ENCODE data around the gene PADI2.

DNA sequence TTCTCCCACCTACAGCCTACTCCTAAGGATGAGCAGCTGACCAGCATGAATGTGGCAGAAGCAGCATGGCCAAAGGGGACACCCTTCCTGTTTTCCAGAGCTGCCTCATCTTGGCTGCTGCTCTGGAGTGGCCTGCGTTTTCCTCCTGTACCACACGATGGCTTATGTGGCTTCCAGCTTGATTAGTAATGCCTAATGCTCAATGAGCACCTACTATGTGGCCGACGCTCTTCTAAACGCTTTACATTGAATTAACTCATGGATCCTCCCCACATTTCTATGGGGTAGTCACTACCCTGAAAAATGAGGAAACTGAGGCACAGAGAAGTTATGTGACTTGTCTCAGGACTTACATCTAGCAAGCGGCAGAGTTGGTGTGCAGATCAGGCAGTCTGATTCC, 47.5 kb downstream of the PADI2 start:
- TF ChIP-seq, protein P1, sequence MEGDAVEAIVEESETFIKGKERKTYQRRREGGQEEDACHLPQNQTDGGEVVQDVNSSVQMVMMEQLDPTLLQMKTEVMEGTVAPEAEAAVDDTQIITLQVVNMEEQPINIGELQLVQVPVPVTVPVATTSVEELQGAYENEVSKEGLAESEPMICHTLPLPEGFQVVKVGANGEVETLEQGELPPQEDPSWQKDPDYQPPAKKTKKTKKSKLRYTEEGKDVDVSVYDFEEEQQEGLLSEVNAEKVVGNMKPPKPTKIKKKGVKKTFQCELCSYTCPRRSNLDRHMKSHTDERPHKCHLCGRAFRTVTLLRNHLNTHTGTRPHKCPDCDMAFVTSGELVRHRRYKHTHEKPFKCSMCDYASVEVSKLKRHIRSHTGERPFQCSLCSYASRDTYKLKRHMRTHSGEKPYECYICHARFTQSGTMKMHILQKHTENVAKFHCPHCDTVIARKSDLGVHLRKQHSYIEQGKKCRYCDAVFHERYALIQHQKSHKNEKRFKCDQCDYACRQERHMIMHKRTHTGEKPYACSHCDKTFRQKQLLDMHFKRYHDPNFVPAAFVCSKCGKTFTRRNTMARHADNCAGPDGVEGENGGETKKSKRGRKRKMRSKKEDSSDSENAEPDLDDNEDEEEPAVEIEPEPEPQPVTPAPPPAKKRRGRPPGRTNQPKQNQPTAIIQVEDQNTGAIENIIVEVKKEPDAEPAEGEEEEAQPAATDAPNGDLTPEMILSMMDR (IDR thresholded peaks at IDR 0.05 in 4 of 5, conservative IDR thresholded peaks at IDR 0.05 in 1 of 5), result no peak
- no peak for TF ChIP-seq POLR2A (IDR thresholded peaks at IDR 0.05)

All from gastrocnemius medialis (tissue), 4 donors.